Activated CD4-positive, alpha-beta T cell treated with anti-CD3 and anti-CD28 coated beads for 1 hour (primary cell): ENCODE results near the gene ZNRF1.
"Not testable (repeated sequence)": the region's sequence is repeated elsewhere in the genome, so short reads cannot be mapped to it uniquely, and the experiment has no call there.

Experiments
- DNase-seq: peaks from one replicate; pipeline ENCODE4 v3.0.0-alpha.2; 2020

Gene ZNRF1

DNA sequence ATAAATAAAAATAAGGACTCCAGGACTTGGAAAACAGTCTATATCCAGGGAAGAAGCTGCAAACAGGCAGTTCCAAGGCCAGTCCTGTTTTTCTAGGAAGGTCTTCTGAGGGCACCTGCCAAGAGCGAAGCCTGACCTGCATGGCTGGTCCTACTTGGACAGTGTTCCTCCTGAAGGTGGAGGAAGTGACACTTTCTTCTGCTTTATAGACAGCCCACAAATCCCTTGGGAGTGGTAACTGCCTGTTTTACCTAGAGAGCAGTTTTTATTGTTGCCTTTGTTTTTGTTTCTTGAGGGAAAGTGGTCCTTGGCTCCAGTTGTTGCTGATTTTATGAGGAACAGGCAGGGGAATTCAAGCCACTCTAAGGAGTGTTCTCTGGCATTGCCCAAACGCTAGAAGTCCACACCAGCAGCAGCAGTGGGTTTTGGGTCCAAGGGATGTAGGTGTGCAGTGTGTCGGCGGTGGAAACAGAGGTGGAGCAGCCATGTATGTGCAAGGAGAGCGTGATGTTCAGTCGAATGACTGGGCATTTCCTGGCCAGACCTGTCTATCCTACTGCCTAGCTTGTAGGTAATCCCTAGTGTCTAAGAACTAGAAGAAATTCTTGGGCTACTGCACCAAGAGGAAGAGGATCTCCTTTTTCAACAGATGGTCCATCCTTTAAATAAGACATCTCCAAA is 82.5 kb downstream of the ZNRF1 start:
- no peak for DNase-seq

DNA sequence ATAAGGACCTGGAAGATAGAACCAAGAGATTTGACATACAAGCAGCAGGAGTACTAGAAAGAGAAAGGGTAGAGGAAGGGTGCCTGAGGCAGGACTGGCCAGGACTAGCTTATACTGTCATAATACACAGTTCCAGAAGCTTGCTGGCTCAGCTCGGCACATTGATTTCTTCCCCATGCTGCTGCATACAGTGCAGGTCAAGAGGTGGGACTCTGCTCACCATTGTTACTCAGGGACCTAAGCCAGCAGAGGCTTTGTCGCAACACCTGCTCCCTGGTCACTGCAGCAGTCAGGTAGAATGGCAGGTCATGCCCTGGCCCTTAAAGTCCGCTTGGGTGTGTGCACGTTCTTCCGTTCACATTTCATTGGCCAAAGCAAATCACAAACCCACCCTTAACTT is 85.0 kb downstream of the ZNRF1 start:
- no peak for DNase-seq

DNA sequence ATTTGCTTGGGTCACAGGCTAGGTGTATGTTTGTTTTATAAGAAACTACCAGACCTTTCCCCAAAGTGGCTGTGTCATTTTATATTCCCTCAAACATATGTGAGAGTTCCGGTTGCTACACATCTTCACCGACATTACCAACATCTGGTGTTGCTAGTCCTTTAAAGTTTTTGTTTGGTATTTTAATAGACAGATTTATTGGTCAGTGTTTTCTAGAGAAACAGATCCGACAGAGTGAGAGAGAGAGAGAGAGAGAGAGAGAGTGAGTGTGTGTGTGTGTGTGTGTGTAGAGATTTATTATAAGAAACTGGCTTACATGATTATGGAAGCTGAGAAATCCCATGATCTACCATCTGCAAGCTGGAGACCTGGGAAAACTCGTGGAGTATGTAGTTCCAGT is 86.7 kb downstream of the ZNRF1 start:
- DNase-seq, result no peak

DNA sequence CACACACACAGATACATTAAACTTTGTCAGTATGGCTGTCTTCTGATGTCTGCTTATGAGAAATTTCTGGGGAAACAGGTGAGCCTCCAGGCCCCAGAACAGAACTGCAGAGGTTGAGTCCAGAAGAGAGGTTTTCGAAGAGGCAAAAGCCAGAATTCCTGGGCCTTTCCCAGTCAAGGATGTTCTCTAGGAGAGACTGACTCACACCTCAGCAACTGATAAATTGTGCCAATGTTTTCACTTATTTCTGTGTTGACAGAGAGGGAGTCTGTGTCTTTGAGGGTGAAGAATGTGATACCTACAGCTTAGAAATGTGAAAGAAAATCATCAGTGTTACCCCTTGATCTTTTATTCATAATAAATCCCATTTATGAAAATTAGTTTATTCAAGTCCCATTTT is 87.5 kb downstream of the ZNRF1 start:
- no peak for DNase-seq

DNA sequence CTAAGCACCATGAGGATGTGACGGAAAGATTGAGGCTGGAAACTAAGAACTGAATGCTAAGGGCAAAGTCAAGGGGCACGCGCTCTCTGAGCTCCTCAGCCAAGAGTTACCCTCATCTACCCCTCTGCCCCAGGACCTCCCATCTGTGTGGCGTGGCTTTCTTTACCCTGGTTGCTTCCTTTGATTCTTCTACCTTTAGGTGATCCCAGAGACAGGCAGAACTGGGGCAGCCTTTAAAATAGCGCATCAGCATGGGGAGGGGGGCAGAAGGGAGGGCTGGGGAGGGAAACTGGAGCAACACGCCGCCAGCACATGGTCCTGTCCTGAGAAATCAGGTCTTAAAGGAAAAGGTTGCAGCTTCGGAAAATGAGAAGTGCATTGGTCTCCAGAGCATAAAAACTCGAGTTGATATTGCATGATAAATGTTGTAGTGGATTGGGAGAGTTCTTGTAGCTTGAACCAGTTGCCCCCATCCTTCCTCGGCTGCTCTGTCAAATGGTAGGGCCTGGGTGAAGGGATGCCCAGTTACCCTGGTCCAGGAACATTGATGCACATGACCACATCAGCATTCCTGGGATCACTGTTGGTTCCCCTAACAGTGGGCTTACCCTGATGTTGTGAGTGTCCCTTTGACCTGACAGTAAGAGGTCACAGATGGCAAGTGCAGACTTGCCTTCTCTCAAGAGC is 88.0 kb downstream of the ZNRF1 start:
- DNase-seq, result no peak

DNA sequence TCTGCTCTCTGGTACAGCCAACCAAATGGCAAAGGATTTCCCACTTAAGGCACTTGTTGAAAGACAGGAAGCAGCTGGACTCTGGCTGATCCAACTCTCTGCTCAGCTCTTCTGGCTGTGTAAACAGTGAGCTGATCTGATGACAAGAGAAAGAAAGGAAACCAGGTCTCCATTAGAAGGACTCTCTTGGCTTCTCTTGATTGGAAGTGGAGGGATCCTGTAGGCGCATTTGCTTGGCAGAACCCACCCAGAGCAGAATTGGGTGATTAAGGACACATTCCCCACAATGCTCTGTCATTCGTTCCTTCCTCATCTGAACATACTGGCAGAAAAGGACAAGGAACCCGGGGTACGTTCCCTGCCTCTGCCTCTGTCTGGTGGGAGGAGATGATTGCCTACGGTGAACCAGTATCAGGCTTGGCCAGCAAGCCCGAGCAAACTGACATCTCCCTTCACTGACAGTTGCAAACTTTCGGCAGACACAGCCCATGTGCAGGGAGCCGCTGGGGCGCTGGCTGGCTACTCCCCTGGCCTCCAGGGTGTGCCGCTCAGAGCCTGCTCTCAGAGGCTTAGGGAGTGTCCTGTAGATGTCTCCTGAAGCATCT is 88.7 kb downstream of the ZNRF1 start:
- DNase-seq, result no peak

DNA sequence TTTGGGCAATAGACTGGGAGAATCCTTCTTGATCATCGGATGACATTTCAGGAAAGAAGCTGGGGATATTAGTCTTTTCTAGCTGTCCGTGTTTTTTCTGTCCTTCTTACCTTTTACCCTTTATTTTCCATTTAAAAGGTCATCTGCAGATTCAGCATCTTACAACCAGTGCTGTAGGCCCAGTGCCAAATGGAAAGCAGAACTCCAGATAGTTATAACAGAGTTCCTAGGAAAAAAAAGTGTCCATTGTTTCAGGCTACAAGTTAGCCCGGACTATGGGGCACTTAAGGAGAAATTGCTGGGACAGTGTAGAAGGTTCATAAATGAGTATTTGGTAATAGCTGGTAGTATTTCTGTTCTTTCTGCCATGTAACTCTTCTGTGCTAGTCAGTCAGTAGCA is 89.4 kb downstream of the ZNRF1 start:
- no peak for DNase-seq

DNA sequence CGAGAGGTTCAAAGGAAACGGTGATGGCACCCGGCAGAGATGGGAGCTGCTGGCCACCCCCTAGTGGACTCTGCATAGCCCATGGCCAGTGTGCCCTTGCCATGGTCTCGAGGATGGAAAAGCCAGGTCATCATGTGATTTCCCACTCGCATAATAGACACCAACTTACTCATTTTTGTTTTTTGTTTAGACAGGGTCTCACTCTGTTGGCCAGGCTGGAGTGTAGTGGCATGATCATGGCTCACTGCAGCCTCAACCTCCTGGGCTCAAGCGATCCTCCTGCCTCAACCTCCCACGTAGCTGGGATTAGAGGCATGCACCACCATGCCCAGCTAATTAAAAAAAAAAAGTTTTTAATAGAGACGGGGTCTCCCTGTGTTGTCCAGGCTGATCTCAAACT is 90.1 kb downstream of the ZNRF1 start:
- DNase-seq, result no peak

- no peak for DNase-seq
Observed at GRCh38 chr16:75089486-75090202, 90.8 kb downstream of the ZNRF1 start.

DNA sequence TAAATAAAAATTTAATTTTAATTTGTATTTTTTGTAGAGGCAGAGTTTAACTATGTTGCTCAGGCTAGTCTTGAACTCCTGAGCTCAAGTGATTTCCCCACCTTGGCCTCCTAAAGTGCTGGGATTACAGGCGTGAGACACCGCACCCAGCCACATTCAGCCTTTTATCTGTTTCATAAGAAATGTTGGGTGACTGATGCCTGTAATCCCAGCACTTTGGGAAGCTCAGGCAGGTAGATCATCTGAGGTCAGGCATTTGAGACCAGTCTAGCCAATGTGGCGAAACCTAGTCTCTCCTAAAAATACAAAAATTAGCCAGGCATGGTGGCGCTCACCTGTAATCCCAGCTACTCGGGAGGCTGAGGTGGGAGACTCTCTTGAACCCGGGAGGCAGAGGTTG is 92.1 kb downstream of the ZNRF1 start:
- not testable (repeated sequence) for DNase-seq

- not testable (repeated sequence) for DNase-seq
Observed at GRCh38 chr16:75091619-75092018, 92.8 kb downstream of the ZNRF1 start.

DNA sequence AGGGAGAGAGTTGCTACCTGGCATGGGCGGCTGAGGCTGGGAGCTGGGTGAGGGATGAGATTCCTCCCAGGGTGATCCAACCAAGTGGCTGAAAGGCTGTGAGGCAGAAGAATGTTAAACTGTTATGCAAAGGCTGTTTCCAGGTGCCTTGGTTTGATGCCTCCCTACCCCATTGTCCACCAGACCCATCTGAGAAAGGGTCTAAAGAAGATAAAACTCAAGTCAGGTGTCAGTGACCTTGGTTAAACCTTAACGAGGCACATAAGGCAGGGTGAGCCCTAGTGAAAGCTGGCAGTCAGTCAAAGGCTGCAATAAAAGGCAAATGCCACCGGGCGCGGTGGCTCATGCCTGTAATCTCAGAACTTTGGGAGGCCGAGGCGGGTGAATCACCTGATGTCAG is 94.0 kb downstream of the ZNRF1 start:
- no peak for DNase-seq

DNA sequence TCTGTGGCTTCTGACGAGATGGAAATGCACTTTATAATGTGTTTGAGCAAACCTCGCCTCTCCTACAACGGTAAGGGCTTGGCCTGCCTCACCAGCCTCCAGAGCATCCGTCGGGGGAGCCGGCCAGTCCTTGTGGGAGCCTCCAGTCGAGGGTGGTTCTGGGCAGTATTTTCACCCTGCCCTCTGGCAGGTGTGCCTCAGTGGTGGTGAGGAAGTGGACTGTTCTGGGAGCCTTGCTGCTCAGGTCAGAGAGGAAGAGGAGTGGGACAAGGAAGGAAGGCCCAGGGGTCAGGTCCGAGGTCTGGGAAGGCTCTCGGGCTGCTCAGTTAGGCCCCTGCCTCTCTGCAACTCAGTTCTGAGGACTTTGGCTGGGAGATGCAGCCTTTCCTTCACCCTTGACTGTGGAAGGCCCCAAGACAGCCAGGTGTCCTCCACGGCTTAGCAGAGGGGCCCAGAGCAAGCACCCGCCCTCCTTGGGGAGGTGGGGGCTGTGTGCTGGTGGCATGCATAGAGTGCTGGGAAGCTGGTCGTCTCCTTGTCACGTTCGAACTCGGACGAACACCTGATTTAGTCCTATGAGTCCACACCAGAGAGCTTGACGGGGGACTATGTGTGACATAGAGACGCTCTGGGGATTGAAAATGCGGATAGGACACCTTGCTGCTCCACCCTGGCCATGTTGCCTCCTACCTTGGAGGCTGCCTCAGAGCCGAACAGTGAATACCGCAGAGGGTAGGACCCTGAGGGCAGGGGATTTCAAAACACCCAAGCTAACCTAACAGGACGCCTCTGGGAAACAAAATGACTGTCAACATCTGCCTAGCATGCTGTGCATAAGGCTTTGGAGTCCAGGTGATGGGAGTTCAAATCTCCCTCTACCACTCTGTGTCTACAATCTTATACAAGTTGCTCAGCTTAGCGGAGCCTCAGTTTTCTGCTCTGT is 95.0 kb downstream of the ZNRF1 start:
- no peak for DNase-seq

GRCh38 chr16:75095204-75095621 is 96.4 kb downstream of the ZNRF1 start:
- no peak for DNase-seq

- DNase-seq, result no peak
Observed at GRCh38 chr16:75096656-75097055, 97.8 kb downstream of the ZNRF1 start.

- no peak for DNase-seq
Observed at GRCh38 chr16:75097191-75097761, 98.5 kb downstream of the ZNRF1 start.

DNA sequence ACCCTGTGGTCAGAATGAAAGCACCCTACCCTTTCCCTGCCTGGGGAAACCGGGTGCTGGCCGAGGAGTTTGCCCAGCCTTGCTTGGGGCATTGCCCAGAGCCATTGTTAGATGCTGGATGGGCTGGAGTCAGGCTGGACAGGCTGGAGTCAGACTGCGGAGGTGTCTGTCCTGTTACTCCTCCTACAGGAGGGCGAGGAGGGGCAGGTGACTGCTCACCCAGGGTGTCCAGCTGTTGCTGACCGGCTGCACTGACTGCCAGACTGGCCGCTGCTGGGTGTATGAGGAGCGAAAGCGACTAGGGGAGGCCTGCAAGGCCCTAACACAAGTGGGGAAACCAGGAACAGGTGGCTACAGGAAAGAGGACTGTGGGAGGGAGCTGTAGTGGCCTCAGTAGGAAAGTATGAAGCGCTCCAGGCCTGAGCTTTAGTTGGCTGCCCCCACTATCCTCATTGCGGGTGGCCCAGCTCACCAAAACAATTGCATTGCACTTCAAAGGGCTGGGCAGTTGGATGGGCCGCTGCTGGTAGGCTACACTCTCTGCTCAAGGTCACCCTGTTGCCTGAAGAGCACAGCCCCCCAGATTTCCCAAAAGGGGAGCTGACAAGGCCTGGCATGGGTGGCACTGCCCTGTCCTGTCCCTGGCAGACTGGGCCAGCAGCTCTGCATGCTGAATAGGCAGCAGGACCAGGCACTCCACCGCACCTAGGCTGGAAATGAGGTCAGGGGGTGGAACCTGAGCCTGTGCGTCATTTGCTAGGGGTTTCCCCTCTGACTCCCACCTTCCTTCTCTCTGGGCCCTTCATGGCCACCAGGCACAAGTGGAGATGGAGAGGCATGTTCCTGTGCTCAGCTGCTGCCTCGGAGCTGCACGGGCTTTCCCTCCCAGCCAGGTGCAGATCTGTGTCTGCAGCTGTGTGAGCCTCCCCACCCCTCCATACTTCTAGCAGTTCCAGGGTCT is 99.4 kb downstream of the ZNRF1 start:
- DNase-seq, result peak; percentile 54

GRCh38 chr16:75099075-75099667 is 100.3 kb downstream of the ZNRF1 start:
- no peak for DNase-seq

DNA sequence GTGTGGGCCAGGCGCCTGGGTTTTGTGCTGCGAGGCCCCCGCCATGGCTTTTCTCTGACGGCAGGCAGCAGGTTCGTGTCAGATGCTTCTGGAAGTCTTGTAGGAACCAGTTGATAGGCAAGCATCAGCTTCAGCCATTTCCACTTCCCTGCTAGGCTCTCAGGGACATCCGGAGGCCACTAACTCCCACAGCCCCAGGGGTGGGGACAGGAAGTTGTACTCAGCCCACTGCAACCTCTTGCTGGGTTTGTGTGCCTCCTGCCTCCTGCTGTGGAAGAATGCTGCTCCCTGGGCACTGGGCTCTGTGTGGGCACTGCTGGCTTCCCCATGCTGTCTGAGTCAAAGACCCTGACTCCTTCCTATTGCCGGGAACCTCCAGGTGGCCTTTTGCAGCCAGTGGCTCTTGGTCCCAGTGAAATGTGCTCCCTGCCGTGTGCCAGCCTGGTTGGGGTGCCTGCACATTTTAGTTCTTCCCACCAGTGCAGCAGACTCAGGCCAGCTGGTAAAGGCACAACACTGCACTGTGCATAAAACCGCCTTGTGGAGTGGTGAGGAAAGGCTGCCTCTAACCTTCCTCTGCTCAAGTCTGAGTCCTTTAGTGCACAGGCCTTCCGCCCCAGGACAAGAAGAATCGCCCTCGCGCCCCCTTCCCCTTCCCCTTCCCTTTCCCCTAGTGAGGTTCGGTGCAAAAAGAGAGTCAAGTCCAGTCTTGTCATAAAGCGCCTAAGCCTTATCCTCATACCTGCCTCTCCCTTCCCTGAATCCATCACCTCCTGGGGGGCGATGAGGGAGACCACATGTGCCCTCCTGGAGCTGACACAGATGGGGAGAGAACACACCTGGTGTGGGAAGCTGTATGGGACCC is 101.1 kb downstream of the ZNRF1 start:
- no peak for DNase-seq

- no peak for DNase-seq
Observed at GRCh38 chr16:75100603-75100990, 101.8 kb downstream of the ZNRF1 start.
